ENCODE data around the gene PRKAR1B.
"Not testable (repeated sequence)": the region's sequence is repeated elsewhere in the genome, so short reads cannot be mapped to it uniquely, and the experiment has no call there.

PRKAR1B gene

GRCh38 chr7:641966-642365 lies 85.1 kb downstream of the PRKAR1B start:
- DNase-seq (ENCODE audit: low spot score), result no peak

GRCh38 chr7:641269-641671 lies 85.8 kb downstream of the PRKAR1B start:
- DNase-seq (ENCODE audit: low spot score), result no peak

- no peak for DNase-seq (ENCODE audit: low spot score)
These were observed 88.6 kb downstream of the PRKAR1B start for GRCh38 chr7:638256-639011.

- DNase-seq (ENCODE audit: low spot score), result no peak
These were observed 89.3 kb downstream of the PRKAR1B start for GRCh38 chr7:637826-638225.

GRCh38 chr7:636396-636795 lies 90.7 kb downstream of the PRKAR1B start:
- peak; percentile 82 for DNase-seq (ENCODE audit: low spot score)

GRCh38 chr7:635687-636382 lies 91.2 kb downstream of the PRKAR1B start:
- DNase-seq (ENCODE audit: low spot score), result not testable (repeated sequence)

GRCh38 chr7:635227-635626 lies 91.9 kb downstream of the PRKAR1B start:
- DNase-seq (ENCODE audit: low spot score), result no peak

GRCh38 chr7:633381-634018 lies 93.6 kb downstream of the PRKAR1B start:
- no peak for DNase-seq (ENCODE audit: low spot score)

- no peak for DNase-seq (ENCODE audit: low spot score)
These were observed 94.3 kb downstream of the PRKAR1B start for GRCh38 chr7:632831-633210.

GRCh38 chr7:631964-632830 lies 94.9 kb downstream of the PRKAR1B start:
- no peak for DNase-seq (ENCODE audit: low spot score)

GRCh38 chr7:631291-631711 lies 95.8 kb downstream of the PRKAR1B start:
- DNase-seq (ENCODE audit: low spot score), result no peak

- DNase-seq (ENCODE audit: low spot score), result no peak
These were observed 96.5 kb downstream of the PRKAR1B start for GRCh38 chr7:630539-630938.

- no peak for DNase-seq (ENCODE audit: low spot score)
These were observed 97.0 kb downstream of the PRKAR1B start for GRCh38 chr7:630111-630511.

- no peak for DNase-seq (ENCODE audit: low spot score)
These were observed 98.3 kb downstream of the PRKAR1B start for GRCh38 chr7:628826-629225.

- DNase-seq (ENCODE audit: low spot score), result no peak
These were observed 98.7 kb downstream of the PRKAR1B start for GRCh38 chr7:628402-628763.

GRCh38 chr7:627661-628401 lies 99.2 kb downstream of the PRKAR1B start:
- no peak for DNase-seq (ENCODE audit: low spot score)

GRCh38 chr7:625376-625971 lies 101.6 kb downstream of the PRKAR1B start:
- DNase-seq (ENCODE audit: low spot score), result no peak

- DNase-seq (ENCODE audit: low spot score), result no peak
These were observed 103.6 kb downstream of the PRKAR1B start for GRCh38 chr7:623464-623863.

- DNase-seq (ENCODE audit: low spot score), result no peak
These were observed 105.4 kb downstream of the PRKAR1B start for GRCh38 chr7:621572-622285.

GRCh38 chr7:620885-621284 lies 106.2 kb downstream of the PRKAR1B start:
- no peak for DNase-seq (ENCODE audit: low spot score)

- DNase-seq (ENCODE audit: low spot score), result no peak
These were observed 107.0 kb downstream of the PRKAR1B start for GRCh38 chr7:620056-620455.

All from HuH-7.5 (cell line).